H1 (cell line): ENCODE measurements around the gene PRKCZ. TPM values are rescaled to one million over a fixed set of nuclear protein-coding genes. Genes with fewer than 3 reads are reported as not detected.
A peak's percentile ranks its signal among the peaks of the same experiment; 100 is the strongest.

Experiments
- CTCF ChIA-PET: fragments of 300-600 bp; sonication (Branson Sonifier 250); formaldehyde crosslinking; loops from one replicate; lab custom pipeline; 2021; ENCODE audit not compliant: partially characterized antibody; lab: Charles Lee
- POLR2A ChIA-PET: fragments of 300-600 bp; sonication (Branson Sonifier 250); formaldehyde crosslinking; loops from one replicate; lab custom pipeline; 2021; ENCODE audit warnings: inconsistent platforms; ENCODE audit not compliant: partially characterized antibody; lab: Charles Lee
- DNase-seq, 2 experiments: peaks; one replicate each; pipeline versions ENCODE4 v3.0.0 to v3.0.0-alpha.2; 2010 to 2022; ENCODE audit warnings: low spot score in 2 of 2, low read depth in 1 of 2, mixed read lengths in 1 of 2
- FAIRE-seq: peaks from 2 replicates; lab custom pipeline; 2011; peaks lifted over from hg19 to GRCh38; lab: Jason Lieb, UNC
- H2AFZ ChIP-seq: 2 replicates; pipeline ENCODE4 v1.8.1; 2012; ENCODE audit warnings: low read length, inconsistent platforms
- H2AK5ac ChIP-seq: 2 replicates; pipeline ENCODE4 v1.6.1; 2013; ENCODE audit warnings: low read depth, low read length
- H2BK120ac ChIP-seq: replicated peaks from 2 replicates; pipeline ENCODE3; 2013; ENCODE audit warnings: low read depth, low read length, inconsistent platforms
- H2BK12ac ChIP-seq: 2 replicates; pipeline ENCODE4 v1.6.1; 2013; ENCODE audit warnings: low read depth, low read length
- H2BK15ac ChIP-seq: 2 replicates; pipeline ENCODE4 v1.6.1; 2013; ENCODE audit warnings: low read length
- H2BK20ac ChIP-seq: 2 replicates; pipeline ENCODE4 v1.6.1; 2013; ENCODE audit warnings: low read length
- H2BK5ac ChIP-seq: 2 replicates; pipeline ENCODE4 v1.6.1; 2013; ENCODE audit warnings: low read depth, low read length
- H3K14ac ChIP-seq: 2 replicates; pipeline ENCODE4 v1.6.1; 2013; ENCODE audit warnings: inconsistent platforms; ENCODE audit not compliant: insufficient read length
- H3K18ac ChIP-seq: 2 replicates; pipeline ENCODE4 v1.6.1; 2013; ENCODE audit warnings: low read length; ENCODE audit errors: extremely low read depth
- H3K23ac ChIP-seq: 2 replicates; pipeline ENCODE4 v1.6.1; 2013; ENCODE audit warnings: inconsistent platforms; ENCODE audit not compliant: insufficient read length
- H3K23me2 ChIP-seq: 2 replicates; pipeline ENCODE4 v1.6.1; 2013; ENCODE audit warnings: low read depth, low read length
- H3K27ac ChIP-seq: 2 replicates; pipeline ENCODE4 v1.6.1; 2011; ENCODE audit warnings: low read depth, low read length, inconsistent platforms
- H3K27me3 ChIP-seq, 4 experiments: replicated peaks in 1 of 4; 1 replicate in 1 of 4; 2 replicates in 3 of 4; pipeline versions ENCODE4 v1.6.1 to v1.8.1; 2011 to 2013; ENCODE audit warnings: low read length in 3 of 4, mild to moderate bottlenecking in 3 of 4, inconsistent platforms in 2 of 4, mixed read lengths in 2 of 4, moderate library complexity in 1 of 4; ENCODE audit not compliant: control insufficient read depth in 3 of 4, insufficient read depth in 3 of 4; ENCODE audit errors: extremely low read depth in 1 of 4
- H3K36me3 ChIP-seq, 4 experiments: 2 replicates each; pipeline versions ENCODE4 v1.6.1 to v1.8.1; 2011 to 2013; ENCODE audit warnings: mild to moderate bottlenecking in 4 of 4, low read length in 3 of 4, moderate library complexity in 2 of 4, control low read depth in 1 of 4, inconsistent platforms in 1 of 4; ENCODE audit not compliant: insufficient read depth in 4 of 4, control insufficient read depth in 2 of 4
- H3K4ac ChIP-seq: replicated peaks from 2 replicates; pipeline ENCODE3; 2013; ENCODE audit warnings: low read length, low read depth, mixed read lengths, inconsistent platforms; ENCODE audit not compliant: insufficient read length
- H3K4me1 ChIP-seq, 4 experiments: replicated peaks in 1 of 4; 1 replicate in 1 of 4; 2 replicates in 3 of 4; pipeline versions ENCODE4 v1.6.1 to v1.8.1; 2011 to 2013; ENCODE audit warnings: low read length in 3 of 4, inconsistent platforms in 2 of 4, mixed read lengths in 1 of 4; ENCODE audit not compliant: insufficient read depth in 4 of 4, control insufficient read depth in 3 of 4
- H3K4me2 ChIP-seq, 2 experiments: 2 replicates each; pipeline versions ENCODE4 v1.6.1 to v1.8.1; 2011 to 2013; ENCODE audit warnings: low read depth in 2 of 2, low read length in 2 of 2, control low read depth in 1 of 2, inconsistent platforms in 1 of 2, mild to moderate bottlenecking in 1 of 2; ENCODE audit not compliant: insufficient read depth in 1 of 2
- H3K4me3 ChIP-seq, 4 experiments: fragments of 200-600, 300-600 bp in 1 of 4; sonication (generic), shearing (Covaris generic), sonication (Bioruptor Twin) in 1 of 4; 2 replicates each; pipeline versions ENCODE4 v1.5.1 to v1.8.1; 2011 to 2016; ENCODE audit warnings: low read length in 4 of 4, low read depth in 3 of 4, control low read depth in 2 of 4, inconsistent platforms in 2 of 4, mild to moderate bottlenecking in 2 of 4, mixed read lengths in 1 of 4, moderate library complexity in 1 of 4; ENCODE audit not compliant: insufficient read depth in 2 of 4; ENCODE audit errors: extremely low read depth in 1 of 4
- H3K56ac ChIP-seq: replicated peaks from 2 replicates; pipeline ENCODE3; 2013; ENCODE audit warnings: low read depth, mild to moderate bottlenecking, mixed read lengths, low read length, inconsistent platforms; ENCODE audit not compliant: insufficient read length
- H3K79me1 ChIP-seq: 2 replicates; pipeline ENCODE4 v1.6.1; 2013; ENCODE audit warnings: low read depth, low read length, control low read depth
- H3K79me2 ChIP-seq, 2 experiments: 2 replicates each; pipeline versions ENCODE4 v1.6.1 to v1.8.1; 2012 to 2013; ENCODE audit warnings: low read length in 2 of 2, mild to moderate bottlenecking in 2 of 2, inconsistent platforms in 1 of 2; ENCODE audit not compliant: insufficient read depth in 2 of 2, control insufficient read depth in 1 of 2
- H3K9ac ChIP-seq, 4 experiments: replicated peaks in 1 of 4; 1 replicate in 1 of 4; 2 replicates in 3 of 4; pipeline versions ENCODE4 v1.6.1 to v1.8.1; 2011 to 2013; ENCODE audit warnings: low read depth in 3 of 4, low read length in 3 of 4, control low read depth in 2 of 4, mild to moderate bottlenecking in 2 of 4, moderate library complexity in 2 of 4, inconsistent platforms in 1 of 4; ENCODE audit errors: extremely low read depth in 1 of 4
- H3K9me3 ChIP-seq, 2 experiments: 2 replicates each; pipeline versions ENCODE4 v1.6.1 to v1.8.1; 2012 to 2013; ENCODE audit warnings: mild to moderate bottlenecking in 2 of 2, moderate library complexity in 2 of 2, control low read depth in 1 of 2, inconsistent platforms in 1 of 2, low read depth in 1 of 2, low read length in 1 of 2, mixed read lengths in 1 of 2; ENCODE audit not compliant: insufficient read depth in 2 of 2
- H4K20me1 ChIP-seq, 2 experiments: replicated peaks in 1 of 2; 2 replicates each; pipeline versions ENCODE3 to v1.8.1; 2011 to 2013; ENCODE audit warnings: inconsistent platforms in 2 of 2, low read length in 2 of 2, mild to moderate bottlenecking in 1 of 2; ENCODE audit not compliant: insufficient read depth in 2 of 2, control insufficient read depth in 1 of 2
- H4K5ac ChIP-seq: 2 replicates; pipeline ENCODE4 v1.6.1; 2013; ENCODE audit warnings: low read length, low read depth, mixed read lengths, inconsistent platforms; ENCODE audit not compliant: insufficient read length
- H4K8ac ChIP-seq: 2 replicates; pipeline ENCODE4 v1.8.0; 2013; ENCODE audit warnings: mild to moderate bottlenecking, moderate library complexity, low read length, inconsistent platforms; ENCODE audit not compliant: insufficient read depth; ENCODE audit errors: extremely low read depth
- H4K91ac ChIP-seq: replicated peaks from 2 replicates; pipeline ENCODE3; 2013; ENCODE audit warnings: low read length, mixed read lengths, inconsistent platforms; ENCODE audit not compliant: insufficient read length
- ATF3 ChIP-seq: IDR thresholded peaks from 2 replicates; pipeline ENCODE4 v1.6.1; 2011; ENCODE audit warnings: low read depth, mild to moderate bottlenecking, low read length; ENCODE audit not compliant: insufficient read depth
- BACH1 ChIP-seq: IDR thresholded peaks from 2 replicates; pipeline ENCODE4 v1.6.1; 2012; ENCODE audit warnings: low read length, improper control_type of control experiment
- BRCA1 ChIP-seq: IDR thresholded peaks from 2 replicates; pipeline ENCODE4 v1.6.1; 2012; ENCODE audit warnings: low read depth, low read length, improper control_type of control experiment
- CBX5 ChIP-seq: fragments of 300-800, 300-1000 bp; sonication (generic); IDR thresholded peaks from 2 replicates; pipeline ENCODE4 v1.7.1; 2016; ENCODE audit warnings: antibody characterized with exemption, low read length, low read depth
- CEBPB ChIP-seq: IDR thresholded peaks from 2 replicates; pipeline ENCODE4 v1.6.1; 2012; ENCODE audit warnings: low read depth, low read length
- EGR1 ChIP-seq: IDR thresholded peaks from 2 replicates; pipeline ENCODE4 v1.6.1; 2011; ENCODE audit warnings: low read depth, low read length, borderline replicate concordance
- EZH2 ChIP-seq: fragments of 200-600 bp; sonication (generic); IDR thresholded peaks from 2 replicates; pipeline ENCODE4 v1.7.1; 2012; ENCODE audit warnings: low read depth, mild to moderate bottlenecking, moderate library complexity, low read length, inconsistent platforms; ENCODE audit not compliant: severe bottlenecking
- GTF2F1 ChIP-seq: IDR thresholded peaks from 2 replicates; pipeline ENCODE4 v1.6.1; 2012; ENCODE audit warnings: low read depth, low read length, improper control_type of control experiment, borderline replicate concordance
- NANOG ChIP-seq: IDR thresholded peaks from 2 replicates; pipeline ENCODE4 v1.6.1; 2011; ENCODE audit warnings: low read length, low read depth, mild to moderate bottlenecking, inconsistent platforms; ENCODE audit not compliant: insufficient read depth, poor library complexity, severe bottlenecking
- SIRT6 ChIP-seq: IDR thresholded peaks from one replicate; pipeline ENCODE4 v1.7.1; 2012; ENCODE audit warnings: low read length, inconsistent platforms
- SP4 ChIP-seq: IDR thresholded peaks from 2 replicates; pipeline ENCODE4 v1.6.1; 2012; ENCODE audit warnings: low read length, inconsistent platforms
- TBP ChIP-seq: IDR thresholded peaks from 2 replicates; pipeline ENCODE4 v1.6.1; 2011; ENCODE audit warnings: low read depth, low read length, improper control_type of control experiment
- TEAD4 ChIP-seq: IDR thresholded peaks from 2 replicates; pipeline ENCODE4 v1.6.1; 2012; ENCODE audit warnings: low read depth, low read length, inconsistent platforms, mixed read lengths
- YY1 ChIP-seq: IDR thresholded peaks from 2 replicates; pipeline ENCODE4 v1.6.1; 2011; ENCODE audit warnings: low read depth, mild to moderate bottlenecking, low read length
- WGBS, 2 experiments: shearing (Covaris generic) in 1 of 2; methylation state at CpG; one replicate each; pipeline versions ENCODE4 v1.1.6 to v1.1.7; 2013 to 2015; ENCODE audit warnings: low lambda C conversion rate in 2 of 2, mixed read lengths in 2 of 2, inconsistent platforms in 1 of 2, low coverage in 1 of 2, missing lambda C conversion rate in 1 of 2; ENCODE audit not compliant: insufficient replicate concordance in 2 of 2, insufficient coverage in 1 of 2, insufficient read length in 1 of 2; ENCODE audit errors: extremely low coverage in 1 of 2, missing lambda C conversion rate in 1 of 2; 5-methylcytosine and 5-hydroxymethylcytosine counted together
- polyA plus RNA-seq, 7 experiments: library from polyadenylated mRNA; depleted of rRNA in 3 of 7; stranded (reverse) in 5 of 7; unstranded in 2 of 7; fragments of >200 nt in 5 of 7; fragments of 200-250 nt in 2 of 7; gene quantifications; 1 replicate in 5 of 7; 2 replicates in 1 of 7; 4 replicates in 1 of 7; pipeline versions ENCODE4 v1.2.1 to v1.2.3, GENCODE V29; 2011 to 2013; ENCODE audit warnings: missing spikeins in 2 of 7, mixed read lengths in 2 of 7
- total RNA-seq: library from RNA; stranded (reverse); fragmentation: NEBNext Ultra II Directional; extraction: Animal tissue kit (Norgen Biotek cat#: 25700); gene quantifications from 2 replicates; pipeline ENCODE4 v1.2.1, GENCODE V29; 2021

Gene PRKCZ
- total and polyA plus RNA-seq, 2 of the 8 experiments (the other 6 are each of a cell fraction or from before 2014, with no cell fraction given) = 37.4 to 45.1 TPM

GRCh38 chr1:2027961-2028583 lies 22.1 kb upstream of the PRKCZ start:
- no peaks in the 10 kb centered on the region for H3K9me3 ChIP-seq
- no peak overlapping the region for H3K27ac ChIP-seq
- H3K9ac ChIP-seq = no peak overlapping the region
- no peak overlapping the region for H2AK5ac ChIP-seq
- H3K4ac ChIP-seq = no peak overlapping the region
- peak overlapping the region; percentile 51; the same call in 1 of the 2 replicates for H4K8ac ChIP-seq
- H2AFZ ChIP-seq = no peak overlapping the region
- H2BK15ac ChIP-seq = no peak overlapping the region
- no peaks in the 10 kb centered on the region for H3K79me2 ChIP-seq
- H2BK5ac ChIP-seq = no peak overlapping the region
- H3K4me1 ChIP-seq = peaks cover 0 to 6% (median 3%) of the 10 kb centered on the region in 4 experiments; a peak in 3 of 7 replicates
- no peak for FAIRE-seq
- no peaks in the 10 kb centered on the region for H3K23me2 ChIP-seq
- no peak overlapping the region for H3K4me3 ChIP-seq
- H3K36me3 ChIP-seq = no peaks in the 10 kb centered on the region
- H3K79me1 ChIP-seq = no peaks in the 10 kb centered on the region
- H3K56ac ChIP-seq = no peak overlapping the region
- no peak overlapping the region for H2BK20ac ChIP-seq
- no peak overlapping the region for H3K14ac ChIP-seq
- CTCF ChIA-PET = interaction anchor here (0.6 to 8.8 kb wide), 5 partner anchors 17 to 99 kb away, joined by 3 to 92 read pairs (median 5); no protein-coding TSS in a partner anchor
- H4K20me1 ChIP-seq = no peaks in the 10 kb centered on the region
- no peak overlapping the region for H3K4me2 ChIP-seq
- 94% methylated on average over 36 of the region's 46 CpGs; no CpG with 5 or more reads in 1 of the 2 experiments for WGBS, 2 experiments
- no peak overlapping the region for H3K18ac ChIP-seq
- no peak overlapping the region for H3K23ac ChIP-seq
- POLR2A ChIA-PET = interaction anchor here (3.1 kb wide), 1 partner anchor 8 kb away, joined by 11 read pairs; the partner anchor contains the start of gene GABRD
- H4K91ac ChIP-seq = no peak overlapping the region
- H3K27me3 ChIP-seq = no peaks in the 10 kb centered on the region
- no peak overlapping the region for H4K5ac ChIP-seq
- H2BK12ac ChIP-seq = no peak overlapping the region
- H2BK120ac ChIP-seq = no peak overlapping the region
- DNase-seq = no peak
- TF ChIP-seq CBX5 (no peak), BRCA1 (no peak), ATF3 (no peak), SP4 (no peak), BACH1 (no peak), TBP (no peak), EZH2 (no peak), TEAD4 (no peak), GTF2F1 (no peak), NANOG (no peak), SIRT6 (no peak), EGR1 (no peak), CEBPB (no peak), YY1 (no peak)
